K562 (cell line): ENCODE results near the gene PRKCB. TPM values are rescaled to one million over a fixed set of nuclear protein-coding genes. Genes with fewer than 3 reads are reported as not detected.

ENCODE experiments used
- ATAC-seq: fragments of 200-7000 bp; cut with Tn5 transposase; 3 replicates; pipeline ENCODE4 v1.9.1; 2020; ENCODE audit warnings: moderate library complexity
- BruUV-seq: library from RNA; stranded (reverse); fragments of 400-500 nt; replicated peaks from 2 replicates; lab custom pipeline; 2021; lab: Mats Ljungman, UMichigan
- CTCF ChIA-PET: fragments of 300-600 bp; formaldehyde crosslinking; extraction: SDS; loops from one replicate; lab custom pipeline; 2021; ENCODE audit warnings: low intra/inter-chr PET ratio; lab: Yijun Ruan, JAX
- POLR2A ChIA-PET: fragments of 300-600, 350-650 bp; sonication (Branson Sonifier 250); formaldehyde crosslinking; extraction: SDS; loops from one replicate; lab custom pipeline; 2021; ENCODE audit warnings: antibody characterized with exemption, inconsistent platforms; lab: Yijun Ruan, JAX
- DNase-seq, 4 experiments: peaks; one replicate each; pipeline versions ENCODE4 v3.0.0 to v3.0.0-alpha.2; 2011 to 2018; ENCODE audit warnings: low spot score in 3 of 4, mixed read lengths in 3 of 4; ENCODE audit errors: extremely low read depth in 1 of 4
- FAIRE-seq: peaks from 2 replicates; lab custom pipeline; 2011; peaks lifted over from hg19 to GRCh38; lab: Jason Lieb, UNC
- H2AFZ ChIP-seq: 2 replicates; pipeline ENCODE4 v1.6.0; 2011; ENCODE audit warnings: low read depth, low read length, control low read depth, inconsistent platforms
- H3K27ac ChIP-seq: fragments of 200-600 bp; 3 replicates; pipeline ENCODE4 v1.8.0; 2011; ENCODE audit warnings: low read depth, mild to moderate bottlenecking, control low read depth, inconsistent platforms, low read length, moderate library complexity, mixed read lengths; ENCODE audit errors: extremely low read depth
- H3K27me3 ChIP-seq, 2 experiments: fragments of 300-600 bp in 1 of 2; 2 replicates in 1 of 2; 3 replicates in 1 of 2; pipeline versions ENCODE4 v1.6.0 to v1.8.0; 2011; ENCODE audit warnings: inconsistent platforms in 2 of 2, low read length in 2 of 2, mild to moderate bottlenecking in 1 of 2, mixed read lengths in 1 of 2, moderate library complexity in 1 of 2; ENCODE audit not compliant: control insufficient read depth in 2 of 2, insufficient read depth in 2 of 2
- H3K36me3 ChIP-seq: fragments of 300-600 bp; 3 replicates; pipeline ENCODE4 v1.8.0; 2011; ENCODE audit warnings: mild to moderate bottlenecking, low read length, inconsistent platforms; ENCODE audit not compliant: control insufficient read depth, insufficient read depth
- H3K4me1 ChIP-seq, 2 experiments: fragments of 200-600 bp in 1 of 2; replicated peaks in 1 of 2; 2 replicates in 1 of 2; 3 replicates in 1 of 2; pipeline versions ENCODE4 v1.5.1 to v1.8.0; 2011; ENCODE audit warnings: inconsistent platforms in 2 of 2, low read length in 2 of 2, mild to moderate bottlenecking in 1 of 2, mixed read lengths in 1 of 2, moderate library complexity in 1 of 2; ENCODE audit not compliant: control insufficient read depth in 2 of 2, insufficient read depth in 2 of 2
- H3K4me2 ChIP-seq: 2 replicates; pipeline ENCODE4 v1.6.1; 2011; ENCODE audit warnings: low read length, control low read depth, inconsistent platforms, mixed read lengths; ENCODE audit not compliant: insufficient read depth
- H3K4me3 ChIP-seq: fragments of 200-600 bp; sonication (generic), shearing (Covaris generic); 2 replicates; pipeline ENCODE4 v1.5.1; 2016; ENCODE audit warnings: control low read depth, inconsistent platforms
- H3K79me2 ChIP-seq: fragments of 200-600 bp; 3 replicates; pipeline ENCODE4 v1.8.0; 2011; ENCODE audit warnings: low read length, inconsistent platforms; ENCODE audit not compliant: control insufficient read depth, insufficient read depth
- H3K9ac ChIP-seq, 2 experiments: 2 replicates each; pipeline versions ENCODE4 v1.6.0 to v1.6.1; 2011; ENCODE audit warnings: low read depth in 2 of 2, low read length in 2 of 2, control low read depth in 1 of 2, inconsistent platforms in 1 of 2, mild to moderate bottlenecking in 1 of 2, mixed read lengths in 1 of 2; ENCODE audit not compliant: insufficient read depth in 1 of 2
- H3K9me1 ChIP-seq: one replicate; pipeline ENCODE4 v1.6.0; 2011; ENCODE audit warnings: inconsistent platforms, mild to moderate bottlenecking, low read length, moderate library complexity; ENCODE audit not compliant: control insufficient read depth, insufficient read depth
- H3K9me3 ChIP-seq: replicated peaks from 2 replicates; pipeline ENCODE4 v1.5.1; 2011; ENCODE audit warnings: low read depth, low read length, inconsistent platforms; ENCODE audit not compliant: control insufficient read depth, insufficient read depth
- H4K20me1 ChIP-seq: replicated peaks from 2 replicates; pipeline ENCODE4 v1.6.1; 2011; ENCODE audit warnings: low read length, inconsistent platforms, mixed read lengths; ENCODE audit not compliant: control insufficient read depth, insufficient read depth
- HMBOX1 ChIP-seq: sonication (generic); IDR thresholded peaks from 2 replicates; pipeline ENCODE4 v1.6.1; 2016
- PPARD ChIP-seq: fragments of 250-450 bp; sonication (Bioruptor Pico); IDR thresholded peaks from 2 replicates; pipeline ENCODE4 v1.8.0; 2022; ENCODE audit warnings: inconsistent platforms, mild to moderate bottlenecking, moderate library complexity
- TAF1 ChIP-seq: IDR thresholded peaks from 2 replicates; pipeline ENCODE4 v1.6.1; 2011; ENCODE audit warnings: mild to moderate bottlenecking, low read length, moderate library complexity; ENCODE audit not compliant: insufficient read depth, control insufficient read depth, severe bottlenecking; ENCODE audit errors: extremely low read depth
- WGBS: fragments of 100-300 bp; shearing (Covaris generic); methylation state at CpG from one replicate; pipeline ENCODE4 v1.1.6; 2016; ENCODE audit warnings: low coverage, mixed read lengths; ENCODE audit not compliant: insufficient coverage; ENCODE audit errors: missing lambda C conversion rate; 5-methylcytosine and 5-hydroxymethylcytosine counted together
- in situ Hi-C: fragments of 300-500 bp; cut with MboI; formaldehyde crosslinking; loops from 4 replicates; pipeline ENCODE4 v1.15.0; 2018; ENCODE audit warnings: inconsistent platforms, mixed read lengths
- intact Hi-C: fragments of 100-400 bp; cut with micrococcal nuclease; formaldehyde crosslinking; loops from 2 replicates; pipeline ENCODE4 v1.14.2; 2022
- polyA plus RNA-seq, 8 experiments: library from polyadenylated mRNA; depleted of rRNA in 4 of 8; stranded (reverse) in 5 of 8; unstranded in 3 of 8; fragments of >200 nt; fragmentation: Nextera tagmentation in 2 of 8; fragmentation: Illumina TruSeq in 1 of 8; extraction: Ambion mirVana in 2 of 8; extraction: Trizol in 1 of 8; gene quantifications; 2 replicates each; pipeline versions ENCODE4 v1.2.1 to v1.2.3, GENCODE V29; 2011 to 2014; ENCODE audit warnings: inconsistent platforms in 1 of 8, missing spikeins in 1 of 8
- total RNA-seq, 7 experiments: library from RNA; depleted of rRNA in 6 of 7; stranded (reverse); fragments of >200 nt in 6 of 7; fragmentation: Illumina TruSeq in 2 of 7; extraction: Trizol in 2 of 7; gene quantifications; 2 replicates each; pipeline versions ENCODE4 v1.2.1 to v1.2.3, GENCODE V29; 2011 to 2021; ENCODE audit warnings: low replicate concordance in 1 of 7

PRKCB gene
- total and polyA plus RNA-seq, 9 of the 15 experiments (the other 6 are each of a cell fraction or from before 2014, with no cell fraction given) = 49.9 to 276 (median 148) TPM

GRCh38 chr16:23852794-23853562 lies 17.2 kb downstream of the PRKCB start:
- Histone ChIP-seq H3K9me3 (no peaks in the 10 kb centered on the region), H3K79me2 (peaks cover 100% of the 10 kb centered on the region), H3K4me1 (peaks cover 11 to 61% of the 10 kb centered on the region in 2 experiments), H3K27me3 (no peaks in the 10 kb centered on the region), H3K4me2 (peak overlapping the region; percentile 9; the same call in 1 of the 2 replicates), H3K9me1 (peaks cover 16% of the 10 kb centered on the region), H3K36me3 (peaks cover 73% of the 10 kb centered on the region), H2AFZ (no peak overlapping the region), H4K20me1 (peaks cover 37% of the 10 kb centered on the region), H3K27ac (0 out of 3 replicates have a peak overlapping the region, but pooled peaks have one; percentile 9), H3K4me3 (no peak overlapping the region), H3K9ac (no peak overlapping the region; a peak in 1 of 4 replicates)
- WGBS = 56% methylated on average over 5 of the region's 5 CpGs
- FAIRE-seq (no peak), ATAC-seq (no peak), DNase-seq (no peak)
- intact Hi-C loops (no loop called here), in situ Hi-C loops (no loop called here)
- POLR2A ChIA-PET = interaction anchor here (0.6 to 0.7 kb wide), 3 partner anchors 48 to 54 kb away, joined by 3 read pairs; no protein-coding TSS in a partner anchor
- CTCF ChIA-PET = no interaction called here
- TF ChIP-seq HMBOX1 = 0 out of 2 replicates have a peak, but pooled peaks have one; percentile 21
- no peak for TF ChIP-seq PPARD (CRISPR knock-in tag)
- no peak for TF ChIP-seq TAF1
- BruUV-seq = no TSS peak
